CD14-positive monocyte (primary cell): ENCODE measurements around the gene ZNF234. TPM values are rescaled to one million over a fixed set of nuclear protein-coding genes. Genes with fewer than 3 reads are reported as not detected.

Source experiments
- DNase-seq, 3 donors: peaks; one replicate each; pipeline ENCODE4 v3.0.0-alpha.2; 2011 to 2022
- H2AFZ ChIP-seq: 2 replicates; pipeline ENCODE4 v1.6.0; 2012; ENCODE audit warnings: mild to moderate bottlenecking, low read depth, low read length, inconsistent platforms; ENCODE audit not compliant: insufficient read depth, poor library complexity, severe bottlenecking
- H3K27ac ChIP-seq, 2 donors: 1 replicate in 1 of 2; 2 replicates in 1 of 2; pipeline ENCODE4 v1.5.1; 2012 to 2013; ENCODE audit warnings: low read length in 2 of 2, control low read depth in 1 of 2, inconsistent platforms in 1 of 2, low read depth in 1 of 2, mild to moderate bottlenecking in 1 of 2
- H3K27me3 ChIP-seq, 2 donors: one replicate each; pipeline versions ENCODE4 v1.6.0 to v1.6.1; 2011 to 2013; ENCODE audit warnings: low read length in 2 of 2; ENCODE audit not compliant: control insufficient read depth in 2 of 2, insufficient read depth in 2 of 2
- H3K36me3 ChIP-seq, 2 donors: replicated peaks in 1 of 2; 1 replicate in 1 of 2; 2 replicates in 1 of 2; pipeline versions ENCODE4 v1.5.1 to v1.6.1; 2012 to 2013; ENCODE audit warnings: low read length in 2 of 2, control low read depth in 1 of 2, inconsistent platforms in 1 of 2, mild to moderate bottlenecking in 1 of 2; ENCODE audit not compliant: insufficient read depth in 2 of 2, control insufficient read depth in 1 of 2
- H3K4me1 ChIP-seq, 2 donors: 1 replicate in 1 of 2; 2 replicates in 1 of 2; pipeline versions ENCODE4 v1.5.1 to v1.6.1; 2012 to 2013; ENCODE audit warnings: low read length in 2 of 2, control low read depth in 1 of 2, inconsistent platforms in 1 of 2, mild to moderate bottlenecking in 1 of 2, moderate library complexity in 1 of 2; ENCODE audit not compliant: insufficient read depth in 2 of 2, control insufficient read depth in 1 of 2
- H3K4me2 ChIP-seq: replicated peaks from 2 replicates; pipeline ENCODE3; 2012; ENCODE audit warnings: low read length, moderate library complexity, mild to moderate bottlenecking; ENCODE audit not compliant: poor library complexity, severe bottlenecking; ENCODE audit errors: extremely low read depth
- H3K4me3 ChIP-seq, 3 experiments: fragments of 200-600 bp in 1 of 3; sonication (generic) in 1 of 3; replicated peaks in 1 of 3; 1 replicate in 2 of 3; 2 replicates in 1 of 3; pipeline ENCODE4 v1.5.1; 2011 to 2013; ENCODE audit warnings: low read length in 3 of 3, mild to moderate bottlenecking in 3 of 3, control low read depth in 2 of 3, low read depth in 2 of 3, inconsistent platforms in 1 of 3, moderate library complexity in 1 of 3
- H3K79me2 ChIP-seq: 2 replicates; pipeline ENCODE4 v1.6.0; 2012; ENCODE audit warnings: mild to moderate bottlenecking, control low read depth, inconsistent platforms, low read length, moderate library complexity; ENCODE audit not compliant: insufficient read depth
- H3K9ac ChIP-seq: 2 replicates; pipeline ENCODE4 v1.6.0; 2017; ENCODE audit warnings: low read length, mild to moderate bottlenecking; ENCODE audit not compliant: insufficient read depth, poor library complexity, severe bottlenecking
- H3K9me3 ChIP-seq, 2 donors: replicated peaks in 1 of 2; 1 replicate in 1 of 2; 2 replicates in 1 of 2; pipeline versions ENCODE4 v1.5.1 to v1.6.1; 2012 to 2013; ENCODE audit warnings: low read length in 2 of 2, control low read depth in 1 of 2; ENCODE audit not compliant: control insufficient read depth in 1 of 2, insufficient read depth in 1 of 2
- H4K20me1 ChIP-seq: 2 replicates; pipeline ENCODE4 v1.6.0; 2012; ENCODE audit warnings: mild to moderate bottlenecking, low read length, control low read depth, moderate library complexity; ENCODE audit not compliant: insufficient read depth
- H3K27ac Mint-ChIP-seq, 7 donors: one replicate each; pipeline ENCODE4 v1.8.0; 2020; ENCODE audit warnings: mild to moderate bottlenecking in 7 of 7, mixed read lengths in 7 of 7, moderate library complexity in 6 of 7, inconsistent platforms in 2 of 7
- H3K27me3 Mint-ChIP-seq, 3 donors: one replicate each; pipeline ENCODE4 v1.8.0; 2021 to 2022; ENCODE audit warnings: low read depth in 3 of 3, mild to moderate bottlenecking in 3 of 3, mixed read lengths in 3 of 3, moderate library complexity in 3 of 3, inconsistent platforms in 1 of 3
- H3K36me3 Mint-ChIP-seq, 2 donors: one replicate each; pipeline ENCODE4 v1.8.0; 2020; ENCODE audit warnings: mixed read lengths in 2 of 2, inconsistent platforms in 1 of 2, mild to moderate bottlenecking in 1 of 2
- H3K4me1 Mint-ChIP-seq: one replicate; pipeline ENCODE4 v1.8.0; 2020; ENCODE audit warnings: mild to moderate bottlenecking, mixed read lengths
- H3K4me3 Mint-ChIP-seq, 2 donors: one replicate each; pipeline ENCODE4 v1.8.0; 2020; ENCODE audit warnings: mild to moderate bottlenecking in 2 of 2, mixed read lengths in 2 of 2, moderate library complexity in 1 of 2
- H3K9me3 Mint-ChIP-seq, 7 donors: one replicate each; pipeline ENCODE4 v1.8.0; 2020 to 2022; ENCODE audit warnings: mixed read lengths in 7 of 7, mild to moderate bottlenecking in 6 of 7, moderate library complexity in 6 of 7, inconsistent platforms in 2 of 7
- CTCF ChIP-seq: fragments of 200-600 bp; IDR thresholded peaks from one replicate; pipeline ENCODE4 v1.8.0; 2022; ENCODE audit warnings: antibody characterized with exemption, mild to moderate bottlenecking
- WGBS: methylation state at CpG from one replicate; pipeline ENCODE4 v1.1.5; 2013; ENCODE audit warnings: missing lambda C conversion rate; ENCODE audit not compliant: insufficient coverage; 5-methylcytosine and 5-hydroxymethylcytosine counted together
- intact Hi-C, 2 donors: fragments of 100-400 bp; cut with micrococcal nuclease; formaldehyde crosslinking; loops; one replicate each; pipeline versions ENCODE4 v1.15.0 to v1.15.1; 2023
- polyA plus RNA-seq, 3 donors: library from polyadenylated mRNA; depleted of rRNA in 1 of 3; unstranded in 2 of 3; stranded (reverse) in 1 of 3; fragments of 300-500 nt in 2 of 3; fragments of >200 nt in 1 of 3; fragmentation: Illumina TruSeq in 2 of 3; gene quantifications; 1 replicate in 2 of 3; 2 replicates in 1 of 3; pipeline ENCODE4 v1.2.3, GENCODE V29; 2012 to 2021

The ZNF234 gene
- polyA plus RNA-seq, 3 donors: 0.73 to 2.3 (median 2.2) TPM

- H3K27ac ChIP-seq: no peak overlapping the region
- Mint-ChIP-seq H3K27ac (no peak overlapping the region), H3K9me3 (peaks cover 19 to 43% (median 22%) of the 10 kb centered on the region in 7 donors), H3K4me1 (no peaks in the 10 kb centered on the region), H3K27me3 (peaks cover 0 to 4% (median 1%) of the 10 kb centered on the region in 3 donors), H3K36me3 (no peaks in the 10 kb centered on the region), H3K4me3 (no peak overlapping the region)
- H3K4me2 ChIP-seq: no peak overlapping the region
- H3K4me1 ChIP-seq: no peaks in the 10 kb centered on the region
- H3K79me2 ChIP-seq: no peaks in the 10 kb centered on the region
- H3K9ac ChIP-seq: no peak overlapping the region
- H3K4me3 ChIP-seq: no peak overlapping the region
- 90% methylated on average over 3 of the region's 5 CpGs for WGBS
- no peak for DNase-seq
- no peak for TF ChIP-seq CTCF
- no peak overlapping the region for H2AFZ ChIP-seq
- H4K20me1 ChIP-seq: no peaks in the 10 kb centered on the region
- no peaks in the 10 kb centered on the region for H3K27me3 ChIP-seq
- peaks cover 8 to 42% of the 10 kb centered on the region in 2 donors for H3K9me3 ChIP-seq
- intact Hi-C loops: no loop called here
- H3K36me3 ChIP-seq: no peaks in the 10 kb centered on the region
Measured at GRCh38 chr19:44192127-44192526, 50.8 kb downstream of the ZNF234 start.

- no peak for DNase-seq
- Histone ChIP-seq H3K4me2 (no peak overlapping the region), H3K9me3 (peaks cover 20 to 28% of the 10 kb centered on the region in 2 donors), H3K4me1 (no peaks in the 10 kb centered on the region), H3K27me3 (no peaks in the 10 kb centered on the region), H3K9ac (no peak overlapping the region), H3K27ac (no peak overlapping the region), H3K36me3 (no peaks in the 10 kb centered on the region), H3K79me2 (no peaks in the 10 kb centered on the region), H3K4me3 (no peak overlapping the region), H4K20me1 (no peaks in the 10 kb centered on the region), H2AFZ (no peak overlapping the region)
- intact Hi-C loops: no loop called here
- H3K4me3 Mint-ChIP-seq: no peak overlapping the region
- no peaks in the 10 kb centered on the region for H3K36me3 Mint-ChIP-seq
- no peaks in the 10 kb centered on the region for H3K4me1 Mint-ChIP-seq
- H3K27ac Mint-ChIP-seq: no peak overlapping the region
- H3K27me3 Mint-ChIP-seq: peaks cover 0 to 7% (median 2%) of the 10 kb centered on the region in 3 donors
- TF ChIP-seq CTCF: no peak
- H3K9me3 Mint-ChIP-seq: peaks cover 17 to 52% (median 27%) of the 10 kb centered on the region in 7 donors
Measured at GRCh38 chr19:44196772-44197171, 55.4 kb downstream of the ZNF234 start.
